ENCODE measurements around the gene TRMT2B. TPM values are rescaled to one million over a fixed set of nuclear protein-coding genes. Genes with fewer than 3 reads are reported as not detected.
A peak's percentile ranks its signal among the peaks of the same experiment; 100 is the strongest.
"Not testable (repeated sequence)": the region's sequence is repeated elsewhere in the genome, so short reads cannot be mapped to it uniquely, and the experiment has no call there.

The TRMT2B gene
- total and polyA plus RNA-seq, 4 donors = 7.9 to 22.4 (median 14.8) TPM

GRCh38 chrX:100984818-100985217 lies 67.1 kb downstream of the TRMT2B start:
- no peak for ATAC-seq (ENCODE audit: insufficient read depth, low FRiP score)
- H3K9ac ChIP-seq (ENCODE audit: insufficient read depth in 1 of 2, low read length in 2 of 2) = no peak overlapping the region

GRCh38 chrX:100981498-100981845 lies 70.4 kb downstream of the TRMT2B start:
- not testable (repeated sequence) for H3K36me3 ChIP-seq (ENCODE audit: control insufficient read depth in 4 of 4, insufficient read depth in 4 of 4, low read length in 4 of 4); H3K9ac ChIP-seq (ENCODE audit: insufficient read depth in 1 of 2, low read length in 2 of 2); ATAC-seq (ENCODE audit: insufficient read depth, low FRiP score); H3K27me3 ChIP-seq (ENCODE audit: control insufficient read depth in 3 of 3, insufficient read depth in 3 of 3, low read length in 2 of 3); DNase-seq; H3K9me3 ChIP-seq (ENCODE audit: control insufficient read depth in 4 of 4, insufficient read depth in 3 of 4, low read length in 3 of 4); H3K4me3 ChIP-seq; H3K27ac ChIP-seq (ENCODE audit: low read depth in 1 of 2, low read length in 1 of 2); H3K4me1 ChIP-seq (ENCODE audit: control insufficient read depth in 5 of 5, insufficient read depth in 5 of 5, low read length in 5 of 5)
- 80 to 86% methylated on average over 1 of the region's 1 CpG for WGBS, 2 donors

More at GRCh38 chrX:100984818-100985217, 67.1 kb downstream of the TRMT2B start:
- peaks cover 0 to 2% (median 0%) of the 10 kb centered on the region in 4 donors for H3K9me3 ChIP-seq (ENCODE audit: control insufficient read depth in 4 of 4, insufficient read depth in 3 of 4, low read length in 3 of 4)
- peaks cover 0 to 4% (median 0%) of the 10 kb centered on the region in 3 donors for H3K27me3 ChIP-seq (ENCODE audit: control insufficient read depth in 3 of 3, insufficient read depth in 3 of 3, low read length in 2 of 3)
- no peak overlapping the region for H3K4me3 ChIP-seq
- H3K4me1 ChIP-seq (ENCODE audit: control insufficient read depth in 5 of 5, insufficient read depth in 5 of 5, low read length in 5 of 5) = no peaks in the 10 kb centered on the region
- no peak for DNase-seq
- H3K27ac ChIP-seq (ENCODE audit: low read depth in 1 of 2, low read length in 1 of 2) = no peak overlapping the region
- TF ChIP-seq CTCF (IDR thresholded peaks at IDR 0.05; ENCODE audit: control extremely low read depth, extremely low read depth) = no peak
- no peaks in the 10 kb centered on the region for H3K36me3 ChIP-seq (ENCODE audit: control insufficient read depth in 4 of 4, insufficient read depth in 4 of 4, low read length in 4 of 4)

- Histone ChIP-seq H3K36me3 (ENCODE audit: control insufficient read depth in 4 of 4, insufficient read depth in 4 of 4, low read length in 4 of 4) (no peaks in the 10 kb centered on the region), H3K27ac (ENCODE audit: low read depth in 1 of 2, low read length in 1 of 2) (peak overlapping the region in 1 of 2 donors; percentile 7), H3K27me3 (ENCODE audit: control insufficient read depth in 3 of 3, insufficient read depth in 3 of 3, low read length in 2 of 3) (peaks cover 0 to 4% (median 0%) of the 10 kb centered on the region in 3 donors), H3K4me3 (no peak overlapping the region), H3K9ac (ENCODE audit: insufficient read depth in 1 of 2, low read length in 2 of 2) (no peak overlapping the region), H3K9me3 (ENCODE audit: control insufficient read depth in 4 of 4, insufficient read depth in 3 of 4, low read length in 3 of 4) (peaks cover 0 to 2% (median 0%) of the 10 kb centered on the region in 4 donors), H3K4me1 (ENCODE audit: control insufficient read depth in 5 of 5, insufficient read depth in 5 of 5, low read length in 5 of 5) (no peaks in the 10 kb centered on the region)
- DNase-seq = no peak
- TF ChIP-seq CTCF (IDR thresholded peaks at IDR 0.05; ENCODE audit: control extremely low read depth, extremely low read depth) = no peak
- ATAC-seq (ENCODE audit: insufficient read depth, low FRiP score) = peak; percentile 46
- 78 to 92% methylated on average over 6 of the region's 6 CpGs for WGBS, 2 donors
Measured at GRCh38 chrX:100980608-100981497, 71.1 kb downstream of the TRMT2B start.

- H3K27ac ChIP-seq (ENCODE audit: low read depth in 1 of 2, low read length in 1 of 2) = peak overlapping the region in 1 of 2 donors; percentile 7
- WGBS, 2 donors = 68 to 71% methylated on average over 3 of the region's 3 CpGs
- peaks cover 0 to 1% (median 0%) of the 10 kb centered on the region in 3 donors for H3K27me3 ChIP-seq (ENCODE audit: control insufficient read depth in 3 of 3, insufficient read depth in 3 of 3, low read length in 2 of 3)
- DNase-seq (no peak), ATAC-seq (ENCODE audit: insufficient read depth, low FRiP score) (no peak)
- peaks cover 0 to 2% (median 0%) of the 10 kb centered on the region in 4 donors for H3K9me3 ChIP-seq (ENCODE audit: control insufficient read depth in 4 of 4, insufficient read depth in 3 of 4, low read length in 3 of 4)
- no peak overlapping the region for H3K9ac ChIP-seq (ENCODE audit: insufficient read depth in 1 of 2, low read length in 2 of 2)
- H3K4me1 ChIP-seq (ENCODE audit: control insufficient read depth in 5 of 5, insufficient read depth in 5 of 5, low read length in 5 of 5) = no peaks in the 10 kb centered on the region
- no peaks in the 10 kb centered on the region for H3K36me3 ChIP-seq (ENCODE audit: control insufficient read depth in 4 of 4, insufficient read depth in 4 of 4, low read length in 4 of 4)
- TF ChIP-seq CTCF (IDR thresholded peaks at IDR 0.05; ENCODE audit: control extremely low read depth, extremely low read depth) = no peak
- no peak overlapping the region for H3K4me3 ChIP-seq
Measured at GRCh38 chrX:100979881-100980607, 71.9 kb downstream of the TRMT2B start.

Measured in lung (tissue), 12 donors.